ENCODE measurements around the gene ANKH.
A peak's percentile ranks its signal among the peaks of the same experiment; 100 is the strongest.

Gene ANKH

DNA sequence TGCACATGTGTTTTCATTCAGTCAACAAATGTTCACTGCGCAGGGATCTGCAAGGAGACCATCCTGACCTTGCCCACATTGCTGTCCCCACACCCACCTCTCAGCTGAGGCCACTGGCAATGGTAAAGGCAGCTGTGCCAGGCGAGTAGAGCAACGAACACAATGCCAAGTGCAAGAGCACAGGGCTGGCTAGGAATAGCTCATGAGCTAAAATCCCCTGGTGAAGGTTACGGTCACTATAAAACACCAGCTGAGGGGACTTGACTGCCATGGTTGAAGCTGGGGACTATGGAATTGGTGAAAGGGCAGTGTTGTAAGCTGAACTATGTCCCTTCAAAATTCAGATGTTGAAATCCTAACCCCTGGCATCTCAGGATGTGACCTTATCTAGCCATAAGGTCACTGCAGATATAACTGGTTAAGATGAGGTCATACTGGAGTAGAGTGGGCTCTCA is 111.0 kb downstream of the ANKH start:
- peak; percentile 64 for DNase-seq (ENCODE audit: low read depth)

DNA sequence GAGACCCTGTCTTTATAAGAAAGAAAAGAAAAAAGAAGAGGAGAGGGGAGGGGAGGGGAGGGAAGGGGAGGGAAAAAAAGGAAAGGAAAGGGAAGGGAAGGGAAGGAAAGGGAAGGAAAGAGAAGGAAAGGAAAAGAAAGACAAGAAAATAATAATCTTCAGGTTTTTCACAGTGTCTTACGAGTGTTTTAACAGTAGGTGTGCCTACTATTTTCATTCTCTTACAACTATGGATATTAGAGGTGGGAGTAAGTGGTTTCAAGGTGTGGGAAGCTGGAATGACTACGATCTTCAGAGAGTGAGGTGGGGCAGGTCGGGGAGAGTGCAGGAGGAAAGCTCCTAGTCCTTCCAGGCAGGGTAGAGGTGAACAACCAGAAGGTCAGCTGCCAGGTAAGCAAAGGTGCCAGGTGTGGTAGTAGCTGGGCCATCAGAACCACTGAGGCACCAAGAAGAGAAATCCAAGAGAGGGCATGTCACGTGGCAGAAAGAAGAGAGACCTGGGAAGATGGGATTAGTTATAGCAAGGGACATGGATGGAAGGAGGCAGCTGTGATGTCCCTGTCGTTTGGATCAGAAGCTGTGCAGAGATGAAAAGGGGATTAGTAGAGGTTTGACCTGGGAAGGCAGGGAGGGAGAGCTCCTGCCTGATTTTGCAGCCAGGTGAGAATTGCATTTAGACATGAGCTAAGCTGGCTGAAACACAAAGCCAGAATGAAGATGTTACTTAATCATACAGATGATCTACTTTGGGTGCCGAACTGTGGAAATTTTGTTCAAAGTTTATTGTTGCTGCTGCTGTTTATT is 111.6 kb downstream of the ANKH start:
- DNase-seq (ENCODE audit: low read depth): no peak

DNA sequence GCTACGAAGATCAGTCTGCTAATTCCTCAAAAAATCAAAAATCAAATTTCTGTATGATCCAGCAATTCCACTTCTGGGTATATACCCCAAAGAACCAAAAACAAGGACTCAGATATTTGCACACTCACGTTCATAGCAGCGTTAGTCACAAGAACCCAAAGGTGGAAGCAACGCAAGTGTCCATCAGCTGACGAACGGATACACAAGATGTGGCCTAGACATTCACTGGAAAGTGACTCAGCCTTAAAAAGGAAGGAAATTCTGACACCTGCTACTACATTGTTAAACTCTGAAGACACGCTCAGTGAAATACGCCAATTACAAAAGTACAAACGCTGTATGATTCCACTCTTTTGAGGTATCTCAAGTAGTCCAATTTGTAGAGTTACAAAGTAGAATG is 113.7 kb downstream of the ANKH start:
- no peak for DNase-seq (ENCODE audit: low read depth)

DNA sequence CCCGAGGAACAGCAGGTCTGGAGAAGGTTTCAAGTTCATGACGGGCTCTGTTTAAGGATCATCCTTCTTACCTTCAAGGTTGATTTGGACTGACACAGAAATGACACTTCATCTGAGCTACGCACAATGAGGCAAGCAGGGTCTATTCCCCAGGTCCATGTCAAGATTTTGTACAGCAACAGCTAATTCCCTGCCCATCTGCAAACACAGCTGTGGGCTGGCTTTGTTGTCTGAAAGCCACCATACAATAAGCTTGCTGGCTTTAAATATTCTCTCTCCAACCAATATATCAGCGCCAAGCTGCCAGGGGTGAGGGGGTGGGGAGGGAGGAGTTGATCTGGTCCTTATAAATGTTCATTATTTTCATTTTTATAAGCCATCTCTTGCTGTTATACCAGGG is 115.1 kb downstream of the ANKH start:
- no peak for DNase-seq (ENCODE audit: low read depth)

DNA sequence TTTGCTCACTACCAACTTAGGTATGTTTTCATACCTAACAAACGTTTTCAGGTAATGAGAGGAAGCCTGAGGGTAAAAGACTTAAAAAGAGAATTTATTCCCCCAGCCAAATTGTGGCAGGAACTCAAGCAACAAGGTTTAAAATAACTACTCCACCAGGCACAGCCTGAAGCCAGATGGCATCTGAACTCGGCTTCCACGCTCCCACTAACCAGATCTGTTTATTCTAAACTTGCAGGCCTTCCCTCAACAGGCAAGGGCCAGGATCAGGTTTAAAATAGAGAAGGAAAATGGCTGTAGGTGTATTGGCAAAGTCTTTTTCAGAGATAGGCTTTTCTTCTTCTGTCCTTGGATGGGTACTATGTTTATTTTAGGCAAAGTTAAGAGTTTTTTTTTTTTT is 117.6 kb downstream of the ANKH start:
- peak; percentile 13 for DNase-seq (ENCODE audit: low read depth)

DNA sequence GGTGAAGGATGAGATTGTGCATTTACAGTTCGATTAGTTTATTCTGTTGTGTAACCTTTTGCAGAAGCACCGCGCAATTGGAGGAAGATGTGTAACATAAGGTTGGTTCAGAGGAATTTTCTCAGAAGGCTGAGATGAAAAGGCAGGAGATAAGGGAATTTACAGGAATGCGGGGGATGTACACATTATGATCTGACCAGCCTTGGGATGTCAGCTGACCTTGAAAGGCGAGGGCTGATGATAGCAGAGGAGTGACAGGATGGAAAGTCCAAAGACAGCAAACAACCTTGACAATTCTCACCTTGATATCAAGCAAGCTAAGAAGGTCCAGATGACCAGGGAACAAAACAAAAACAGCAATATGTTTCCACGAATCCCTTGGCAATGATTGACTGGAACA is 118.3 kb downstream of the ANKH start:
- no peak for DNase-seq (ENCODE audit: low read depth)

DNA sequence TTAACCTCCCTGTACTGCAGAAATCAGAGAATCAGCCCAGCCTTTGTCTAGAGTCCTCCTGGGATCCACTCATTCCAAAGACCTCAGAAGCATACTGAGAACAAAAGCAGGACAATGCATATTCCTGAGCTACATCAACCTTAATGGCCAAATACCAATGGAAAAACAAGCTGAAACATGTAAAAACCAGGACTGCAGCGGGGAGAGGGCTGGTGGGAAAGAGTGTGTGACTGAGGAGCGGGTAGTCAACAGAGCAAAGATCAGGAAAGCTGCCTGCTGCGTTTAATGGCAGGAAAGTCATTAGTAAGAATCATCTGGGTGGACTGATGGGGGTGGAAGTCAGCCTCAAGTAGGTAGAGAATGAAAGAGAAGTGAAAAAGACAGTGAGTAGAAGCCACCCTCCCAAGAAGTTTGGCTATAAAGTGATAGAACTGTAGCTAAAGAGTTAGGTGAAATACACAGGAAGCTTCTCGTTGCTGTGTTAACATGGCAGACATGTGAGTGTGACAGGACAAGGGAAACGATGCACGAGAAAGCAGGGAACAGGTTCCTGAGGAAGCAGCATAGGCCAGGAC is 119.0 kb downstream of the ANKH start:
- DNase-seq (ENCODE audit: low read depth): no peak

DNA sequence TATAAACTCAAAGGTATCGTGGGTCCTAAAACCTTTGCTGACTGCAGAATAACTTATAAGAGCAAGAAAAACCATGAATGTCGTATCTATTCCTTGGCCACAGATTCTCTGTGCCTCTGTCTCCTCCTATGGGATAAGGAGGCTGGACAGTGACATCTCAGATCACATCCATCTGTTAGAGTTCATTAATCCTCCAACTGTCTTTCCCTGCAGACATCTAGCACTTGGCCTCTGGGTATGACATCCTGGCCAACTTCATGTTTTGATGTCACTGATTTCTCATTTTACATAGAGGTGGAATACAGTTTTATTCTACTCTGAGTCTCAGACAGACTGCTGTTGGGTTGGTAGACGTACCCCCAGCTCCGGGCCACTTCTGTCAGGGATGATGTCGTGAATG is 120.9 kb downstream of the ANKH start:
- DNase-seq (ENCODE audit: low read depth): no peak

DNA sequence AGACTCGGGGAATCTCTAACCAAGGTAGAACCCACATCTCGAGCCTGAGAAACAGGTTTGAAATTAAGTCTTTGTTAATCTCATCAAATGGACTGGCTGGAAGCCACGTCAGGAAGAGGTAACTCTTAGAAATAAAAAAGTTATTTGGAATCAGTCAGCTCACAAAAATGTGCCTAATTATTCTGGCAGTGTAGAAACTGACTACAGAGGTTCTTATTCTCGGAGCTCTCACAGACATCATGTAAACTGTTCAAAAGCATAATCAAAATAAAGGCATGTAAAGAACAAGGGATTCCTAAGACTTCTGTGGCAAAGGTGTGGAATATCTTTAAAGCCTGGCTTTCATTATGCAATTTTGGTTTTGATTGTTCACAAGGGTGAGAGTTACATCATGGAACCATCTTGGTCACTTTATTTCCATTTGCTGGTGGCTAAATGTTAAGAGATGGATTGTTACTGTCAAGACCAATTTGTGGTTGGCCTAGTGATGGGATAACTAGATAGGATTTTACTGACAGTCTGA is 121.9 kb downstream of the ANKH start:
- no peak for DNase-seq (ENCODE audit: low read depth)

DNA sequence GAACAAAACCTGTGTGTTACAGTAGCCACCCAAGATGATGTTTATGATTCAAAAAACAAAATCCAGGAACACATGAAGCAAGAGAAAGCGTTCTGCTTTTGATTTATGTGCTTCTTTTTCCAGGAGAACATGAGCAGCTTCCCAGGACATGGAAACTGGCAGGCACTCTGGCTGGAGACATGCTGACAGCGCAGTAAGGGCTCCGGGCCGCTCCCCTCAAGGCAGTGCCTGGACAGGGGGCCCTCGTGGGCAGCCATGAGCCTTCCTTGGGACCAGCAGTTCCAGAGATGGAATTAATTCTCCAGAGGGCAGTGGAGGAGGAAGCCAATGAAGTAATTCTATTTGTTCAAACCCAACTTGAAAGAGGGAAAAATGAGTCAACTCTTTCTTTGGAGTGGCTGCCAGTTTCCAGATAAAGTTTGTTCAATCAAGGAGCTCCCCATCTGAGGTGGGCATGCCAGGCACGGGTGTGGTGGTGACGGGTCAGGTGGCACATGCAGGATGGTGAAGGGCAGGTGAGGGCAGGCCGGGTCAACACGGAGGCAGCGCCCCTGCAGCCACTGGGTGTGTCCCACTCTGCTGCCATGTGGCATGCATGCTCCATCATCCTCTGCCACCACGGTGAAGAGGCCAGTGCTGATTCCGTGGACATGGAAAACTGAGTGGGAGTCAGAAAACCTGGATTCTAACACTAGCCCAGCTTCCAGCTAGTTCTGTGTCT is 123.2 kb downstream of the ANKH start:
- DNase-seq (ENCODE audit: low read depth): peak; percentile 26

DNA sequence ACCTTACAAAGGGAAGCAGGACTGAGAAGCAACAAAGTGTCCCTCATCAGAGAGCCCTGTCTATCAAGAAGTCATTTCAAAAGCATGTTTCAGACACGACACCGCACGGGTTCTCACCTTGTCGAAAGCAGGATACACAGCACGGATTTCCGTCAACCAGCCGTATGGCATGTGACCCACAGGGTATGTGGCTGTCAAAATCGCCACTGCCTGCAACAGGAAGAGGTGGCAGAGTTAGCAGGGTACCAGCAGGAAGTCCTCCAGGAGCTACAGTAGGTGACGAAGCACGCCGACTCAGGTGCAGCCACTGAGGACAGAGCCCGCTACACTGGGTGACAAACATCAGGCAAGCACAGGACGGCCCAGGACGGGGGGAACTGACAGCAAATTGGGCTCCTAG is 125.8 kb downstream of the ANKH start:
- DNase-seq (ENCODE audit: low read depth): no peak

DNA sequence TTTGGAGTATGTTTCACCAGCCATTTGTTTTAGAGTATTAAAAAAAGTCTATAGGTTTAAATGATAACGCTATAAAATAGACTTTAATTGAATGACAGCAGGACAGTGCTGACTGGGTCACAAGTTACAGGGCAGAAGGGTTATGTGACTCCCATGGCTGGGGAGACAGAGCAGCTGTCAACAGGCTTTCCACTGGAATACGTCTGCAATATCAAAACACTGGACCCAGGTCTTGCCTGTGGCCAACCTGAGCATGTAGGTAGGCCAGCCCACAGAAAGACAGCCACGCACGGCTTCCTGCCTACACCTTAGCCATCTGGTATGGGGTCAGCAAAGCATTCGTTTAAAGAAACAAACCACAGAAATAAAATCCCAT is 126.4 kb downstream of the ANKH start:
- DNase-seq (ENCODE audit: low read depth): no peak

DNA sequence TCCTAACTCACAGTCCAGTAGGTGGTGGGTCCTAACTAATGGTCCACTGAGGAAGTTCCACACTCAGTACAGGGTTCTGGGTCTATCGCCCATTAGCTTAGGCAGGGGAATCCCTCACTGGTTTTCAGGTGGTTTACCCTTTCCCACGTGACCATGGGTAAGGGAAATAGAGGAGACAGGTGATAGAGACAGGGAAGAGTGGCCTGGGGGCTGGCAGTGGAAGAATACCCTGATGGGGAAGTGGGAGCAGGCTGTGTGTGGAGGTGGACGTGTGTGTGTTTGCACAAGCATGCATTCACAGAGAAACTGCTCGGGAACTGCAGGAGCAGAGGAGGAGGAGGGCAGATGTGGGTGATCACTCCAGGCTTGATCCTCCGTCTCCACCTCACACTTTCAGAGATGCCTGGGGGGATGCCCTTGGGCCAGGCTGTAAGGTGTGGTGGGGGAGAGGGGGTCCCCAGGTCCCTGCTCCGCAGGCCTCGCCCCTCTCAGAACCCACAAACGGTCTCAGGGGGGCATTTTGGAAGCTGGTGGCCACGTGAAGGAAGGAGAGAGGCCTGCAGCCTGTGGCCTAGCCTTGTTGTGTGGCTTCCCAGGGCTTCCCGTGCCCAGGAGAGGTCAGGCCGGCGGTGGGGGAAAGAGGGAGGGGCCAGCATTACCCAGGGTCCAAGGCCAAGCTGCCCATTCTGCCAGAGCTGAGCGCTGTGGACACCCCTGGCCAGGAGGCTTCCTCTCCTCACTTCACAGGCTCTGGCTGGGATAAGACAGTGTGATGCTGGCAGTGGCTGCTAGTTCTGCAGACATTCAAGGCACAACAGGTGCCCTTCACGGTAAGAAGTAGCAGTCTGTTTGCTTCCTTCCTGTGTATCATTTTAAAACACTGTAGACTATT is 127.0 kb downstream of the ANKH start:
- DNase-seq (ENCODE audit: low read depth): no peak

DNA sequence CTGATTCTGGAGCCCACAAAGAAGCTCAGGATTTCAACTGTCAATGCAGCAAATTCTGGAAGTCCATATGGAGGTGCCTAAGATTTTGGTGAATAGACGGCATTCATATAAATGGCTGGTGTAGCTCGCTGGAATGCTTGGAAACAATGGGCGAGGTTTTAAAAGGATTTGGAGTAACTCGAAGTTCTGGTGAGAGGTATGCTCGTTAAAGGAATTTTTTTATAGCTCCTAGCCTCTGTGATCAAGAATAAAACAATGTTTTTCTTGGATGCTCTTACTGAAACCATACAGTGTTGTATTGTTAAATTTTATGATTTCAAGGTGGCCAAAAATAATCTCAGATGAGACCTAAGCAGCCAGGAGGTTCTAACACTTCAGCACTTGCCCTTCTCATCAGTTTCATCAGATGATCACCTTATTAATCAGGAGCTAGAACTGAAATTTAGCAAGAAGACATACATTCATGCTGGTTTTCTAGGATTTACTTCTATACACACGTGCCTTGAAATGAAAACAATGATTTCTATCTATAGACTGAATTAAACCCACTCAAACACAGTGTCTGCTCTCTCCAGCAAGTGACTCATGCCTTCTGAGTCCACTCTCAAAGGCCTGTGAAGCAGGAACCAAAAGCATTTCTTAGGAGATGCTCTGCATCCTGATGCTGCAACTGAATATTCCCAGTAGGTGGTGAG is 127.8 kb downstream of the ANKH start:
- no peak for DNase-seq (ENCODE audit: low read depth)

DNA sequence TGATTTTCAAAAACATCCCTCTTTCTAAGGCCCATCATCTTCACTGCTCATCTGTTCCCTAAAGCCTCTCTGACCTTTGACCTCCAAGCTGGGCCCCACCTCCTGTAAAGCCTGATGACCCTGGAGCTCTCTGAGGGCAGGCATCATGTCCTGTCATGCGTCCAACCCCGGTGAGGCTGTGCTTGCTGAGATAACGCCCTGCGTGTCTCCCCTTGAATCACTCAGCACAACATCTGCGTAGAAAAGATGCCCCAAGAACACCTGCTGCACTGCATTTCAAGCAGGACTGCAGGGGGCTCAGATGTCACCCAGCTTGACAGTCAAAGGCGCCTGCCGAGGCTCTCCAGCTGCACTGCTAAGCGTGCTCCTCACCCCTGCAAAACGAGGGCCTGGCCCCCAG is 129.1 kb downstream of the ANKH start:
- no peak for DNase-seq (ENCODE audit: low read depth)

DNA sequence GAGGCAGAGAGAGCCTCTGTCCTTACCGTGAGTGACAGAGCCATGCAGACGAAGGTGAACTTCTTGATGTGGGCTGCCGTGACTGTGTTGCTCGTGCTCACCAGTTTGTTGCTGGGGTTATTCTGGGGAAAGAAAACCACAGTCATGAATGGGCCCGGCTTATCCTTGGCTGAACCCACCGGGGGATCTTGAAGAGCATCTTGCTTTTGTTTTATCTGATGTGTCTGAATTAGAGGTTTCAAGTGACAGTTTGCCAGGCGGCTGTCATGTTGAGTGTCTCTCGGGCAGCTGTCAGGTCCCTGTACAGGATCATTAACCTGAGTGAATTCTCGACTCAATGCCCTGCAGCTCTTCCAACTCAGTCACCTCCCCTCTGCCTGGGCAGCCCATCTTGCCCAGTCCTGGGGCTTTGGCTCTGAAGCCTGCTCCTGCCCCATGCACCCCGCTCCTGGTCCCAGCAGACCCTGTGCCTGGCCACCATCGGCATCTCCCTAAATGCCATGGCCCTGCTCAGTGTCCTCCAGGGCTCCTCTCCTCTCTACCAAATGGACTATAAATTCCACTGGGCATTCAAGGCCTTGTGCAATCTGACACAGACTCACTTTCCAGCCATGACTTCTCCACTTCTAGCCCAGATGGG is 129.7 kb downstream of the ANKH start:
- DNase-seq (ENCODE audit: low read depth): no peak

DNA sequence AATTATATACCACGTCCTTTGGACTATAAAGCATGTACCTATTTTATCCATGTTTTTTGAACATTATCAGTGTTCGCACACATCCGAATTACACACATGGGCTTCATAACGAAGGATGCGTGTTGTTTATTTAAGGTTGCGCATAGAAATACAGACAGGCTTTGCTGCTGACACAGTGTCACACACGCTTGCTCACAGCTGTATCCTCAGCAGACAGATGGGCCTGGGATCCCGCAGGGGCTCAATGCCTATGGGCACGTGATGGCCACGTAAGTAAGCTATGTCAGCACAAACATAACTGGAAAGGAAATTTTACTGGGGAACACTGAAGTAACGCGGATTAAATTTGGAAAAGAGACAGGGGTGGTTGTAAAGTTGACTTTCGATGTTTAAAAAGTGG is 130.4 kb downstream of the ANKH start:
- DNase-seq (ENCODE audit: low read depth): no peak

DNA sequence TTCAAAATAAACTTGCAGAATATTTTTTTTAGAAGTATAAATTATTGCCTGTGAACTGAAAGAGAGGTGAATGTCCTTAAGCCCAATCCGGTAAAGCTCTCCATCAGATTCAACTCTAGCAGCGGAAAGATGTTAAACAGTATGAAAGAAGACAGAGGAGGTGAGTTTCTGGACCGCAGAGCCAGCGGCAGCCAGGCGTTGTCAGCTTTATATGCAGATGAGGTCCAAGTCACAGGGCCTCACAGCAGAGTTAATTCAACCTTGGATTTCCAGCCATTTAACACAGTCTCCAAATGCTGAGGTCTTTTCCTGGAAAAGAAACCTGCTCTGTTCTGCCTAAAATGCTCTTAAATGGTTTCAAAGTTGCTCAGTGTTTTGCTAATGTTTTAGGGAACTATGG is 131.6 kb downstream of the ANKH start:
- DNase-seq (ENCODE audit: low read depth): no peak

DNA sequence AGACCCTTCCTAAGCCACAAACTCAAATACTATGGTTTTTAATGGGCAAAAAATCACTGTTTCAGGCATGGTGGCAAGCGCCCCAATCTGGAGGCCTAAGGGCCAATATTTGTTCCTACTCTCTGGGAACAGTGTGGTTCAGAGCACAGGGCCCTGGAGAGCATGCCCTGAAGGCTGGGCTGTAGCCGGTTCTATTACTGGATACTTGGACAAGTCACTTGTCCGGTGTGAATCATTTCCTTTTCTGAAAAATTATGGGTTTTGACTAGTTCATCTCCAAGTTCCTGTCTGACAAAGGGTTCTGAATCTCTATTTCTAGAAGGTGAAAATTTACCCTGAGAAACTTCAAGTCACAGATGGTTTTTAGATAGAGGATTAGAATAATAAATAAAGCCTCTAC is 132.0 kb downstream of the ANKH start:
- DNase-seq (ENCODE audit: low read depth): peak; percentile 40

DNA sequence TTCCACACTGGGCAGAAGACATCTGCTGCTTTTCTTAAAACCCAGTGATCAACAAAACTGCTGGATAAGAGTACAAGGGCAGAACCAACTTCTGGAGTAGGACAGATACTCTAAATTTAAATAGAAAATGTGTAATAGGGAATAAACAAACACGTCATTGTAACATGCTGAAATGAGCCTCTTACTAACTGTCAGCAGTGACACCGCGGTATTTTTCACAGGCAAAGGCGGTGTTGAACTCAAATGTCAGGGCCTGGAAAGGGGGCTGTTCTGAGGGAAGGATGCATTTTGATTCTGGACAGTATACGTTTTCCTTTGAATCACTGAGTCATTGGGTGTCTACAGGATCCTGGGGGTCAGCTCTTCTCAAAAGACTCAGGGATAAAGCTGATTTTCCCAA is 133.5 kb downstream of the ANKH start:
- no peak for DNase-seq (ENCODE audit: low read depth)

DNA sequence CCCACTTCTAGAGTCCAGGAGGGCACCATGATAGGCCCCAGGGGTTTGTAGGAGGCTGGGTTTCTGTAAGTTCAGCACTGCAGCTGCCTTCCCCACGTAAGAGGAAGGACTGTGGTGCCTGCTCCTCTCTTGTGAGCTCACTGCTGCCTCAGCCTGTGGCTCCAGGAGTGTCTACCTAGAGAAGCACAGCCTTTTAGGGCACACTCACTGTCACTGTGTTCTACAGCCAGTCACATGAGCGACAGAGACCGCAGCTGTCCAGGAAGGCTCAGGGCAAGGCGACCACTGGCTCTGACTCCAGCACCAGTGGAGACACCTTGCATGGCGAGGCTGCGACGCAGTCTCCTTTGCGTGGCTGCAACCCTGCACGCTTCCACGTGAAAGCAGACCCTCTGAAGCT is 134.3 kb downstream of the ANKH start:
- DNase-seq (ENCODE audit: low read depth): no peak

Measured in fibroblast of gingiva (primary cell).